ENCODE data around the gene PRR20D.

GRCh38 chr13:57191667-57192066 lies 31.2 kb downstream of the PRR20D start:
- TF ChIP-seq GATA2 (IDR thresholded peaks at IDR 0.05; ENCODE audit: low read depth, low read length): no peak
- no peak for TF ChIP-seq GATA3 (IDR thresholded peaks at IDR 0.05; ENCODE audit: low read depth, low read length)

Measured in SH-SY5Y (cell line).